GF-D8 (cell line): ENCODE data around the gene LDLRAD4.

ENCODE experiments used
- DNase-seq: peaks from one replicate; lab custom pipeline; 2025; lab: John Stamatoyannopoulos, UW

Gene LDLRAD4

DNA sequence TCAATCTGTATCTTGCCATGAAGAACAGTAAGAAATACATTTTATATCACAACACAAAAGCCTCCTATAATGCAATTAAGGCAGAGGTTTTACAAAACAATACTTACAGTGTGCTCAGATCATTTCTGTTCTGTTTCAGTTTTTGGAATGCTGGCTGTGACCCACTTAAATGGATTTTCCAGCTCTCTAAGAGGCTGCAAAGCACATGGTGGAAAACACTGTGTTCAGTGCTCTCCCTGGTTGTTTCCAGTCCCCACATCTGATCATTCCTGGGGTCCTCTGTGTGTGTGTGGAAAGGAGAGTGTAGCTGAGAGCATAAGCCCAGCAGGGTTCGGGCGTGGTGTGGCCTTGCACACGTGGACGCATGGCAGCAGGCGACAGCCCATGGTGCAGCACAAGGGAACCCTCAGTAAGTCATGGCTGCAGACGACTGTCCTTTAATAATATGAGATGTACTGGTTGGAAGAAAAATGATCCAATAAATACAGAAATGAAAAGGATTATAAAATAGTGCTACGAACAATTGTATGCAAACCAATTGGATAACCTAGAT is 412.2 kb downstream of the LDLRAD4 start:
- no peak for DNase-seq

DNA sequence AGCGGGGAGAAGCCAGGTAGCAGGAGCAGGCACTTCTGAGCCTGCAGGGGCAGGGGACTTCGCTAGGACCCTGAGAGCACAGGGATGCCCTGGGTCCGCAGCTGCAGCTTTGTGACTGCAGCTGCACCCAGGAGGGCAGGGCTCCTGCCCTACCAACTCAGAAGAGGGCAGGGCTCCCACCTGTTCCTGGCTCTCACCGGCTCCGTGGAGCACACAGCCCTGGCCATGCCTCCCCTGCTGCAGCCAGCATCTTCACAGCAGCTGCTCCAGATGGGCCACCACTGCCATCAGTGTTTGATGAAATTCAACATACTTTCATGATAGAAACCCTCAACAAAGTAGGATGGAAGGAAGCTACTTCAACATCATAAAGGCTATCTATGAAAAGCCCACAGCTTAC is 415.1 kb downstream of the LDLRAD4 start:
- DNase-seq, result no peak

DNA sequence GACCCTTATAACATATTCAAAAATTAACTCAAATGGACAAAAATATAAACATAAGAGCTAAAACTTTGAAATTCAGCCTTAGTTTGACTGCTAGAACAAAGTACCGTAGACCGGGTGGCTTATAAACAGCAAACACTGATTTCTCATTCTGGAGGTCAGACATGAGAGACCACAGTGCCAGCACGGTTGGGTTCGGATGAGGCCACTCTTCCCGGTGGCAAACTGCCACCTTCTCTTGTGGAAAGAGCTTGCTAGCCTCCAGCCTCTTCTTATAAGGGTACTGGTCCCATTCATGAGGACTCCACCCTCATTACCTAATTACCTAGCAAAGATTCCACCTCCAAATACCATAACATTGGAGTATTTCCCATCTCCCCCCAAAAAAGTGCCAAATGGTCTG is 416.5 kb downstream of the LDLRAD4 start:
- no peak for DNase-seq

- DNase-seq, result no peak
These were observed 420.4 kb downstream of the LDLRAD4 start for GRCh38 chr18:13638719-13639595.

DNA sequence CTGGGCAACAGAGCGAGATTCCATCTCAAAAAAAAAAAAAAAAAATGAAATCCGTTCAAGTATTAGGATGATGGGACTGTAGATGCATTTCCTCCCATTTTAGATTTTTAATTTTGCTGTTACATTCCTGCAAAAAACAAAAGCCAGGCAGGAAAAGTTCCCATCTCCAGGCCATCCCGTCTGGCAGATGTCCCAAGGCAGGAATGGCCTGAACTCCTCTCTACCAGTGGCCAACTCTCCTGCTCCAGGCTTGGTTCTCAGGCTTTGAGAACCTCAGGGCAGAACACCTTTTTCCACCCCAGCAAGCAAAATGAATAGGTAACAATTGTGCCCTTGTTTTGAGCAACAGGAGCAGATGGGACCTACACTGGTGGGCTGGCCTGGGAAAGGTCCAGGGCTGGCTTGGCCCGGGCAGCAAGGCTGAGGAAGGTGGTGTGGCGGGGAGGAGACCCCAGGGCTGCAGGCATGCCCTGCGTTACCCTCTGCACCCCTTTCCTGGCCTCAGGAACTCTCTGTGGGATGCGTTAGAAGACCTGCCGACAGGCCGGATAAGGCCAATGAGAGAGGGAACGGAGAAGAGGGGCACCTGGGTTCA is 421.8 kb downstream of the LDLRAD4 start:
- DNase-seq, result no peak

- no peak for DNase-seq
These were observed 423.2 kb downstream of the LDLRAD4 start for GRCh38 chr18:13641551-13642439.

DNA sequence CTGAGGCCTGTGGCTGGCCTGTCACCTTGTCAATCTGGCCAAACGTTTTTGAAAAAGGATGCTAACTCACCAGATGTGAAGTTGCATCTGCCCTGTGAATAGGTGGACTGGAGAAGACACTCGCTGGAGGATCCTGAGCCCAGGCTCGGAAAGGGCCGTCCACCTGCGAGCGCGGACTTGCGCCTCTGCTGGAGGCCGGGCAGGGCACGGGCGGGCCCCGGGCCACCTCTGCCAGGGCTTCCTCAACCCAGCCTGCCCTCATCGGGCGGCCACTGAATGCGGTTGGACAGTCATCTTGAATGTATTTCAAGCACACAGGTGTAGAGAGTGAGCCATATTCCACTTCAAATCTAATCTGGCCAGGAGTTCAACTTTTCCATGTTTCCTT is 423.9 kb downstream of the LDLRAD4 start:
- no peak for DNase-seq

GRCh38 chr18:13643261-13643751 is 424.7 kb downstream of the LDLRAD4 start:
- DNase-seq, result no peak

GRCh38 chr18:13645093-13645492 is 426.5 kb downstream of the LDLRAD4 start:
- no peak for DNase-seq

DNA sequence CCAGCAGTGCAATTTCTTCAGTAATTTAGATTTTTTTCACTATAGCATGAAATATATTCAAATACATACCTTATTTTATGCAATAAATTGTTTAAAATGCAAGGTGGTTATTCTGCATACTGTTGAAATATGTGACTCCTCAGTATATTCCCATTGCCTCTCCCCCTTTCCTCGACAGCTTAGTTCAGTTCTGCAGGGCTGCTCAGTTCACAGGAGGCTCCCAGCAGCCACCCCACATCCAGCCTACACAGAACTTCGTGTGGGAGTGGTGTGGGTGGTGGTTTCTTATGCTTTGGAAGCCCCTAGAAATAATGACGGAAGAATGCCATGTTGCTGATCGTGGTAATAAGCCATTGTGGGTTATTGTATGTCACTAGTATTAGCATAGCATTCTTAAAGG is 428.1 kb downstream of the LDLRAD4 start:
- no peak for DNase-seq

GRCh38 chr18:13647761-13648160 is 429.2 kb downstream of the LDLRAD4 start:
- DNase-seq, result no peak

DNA sequence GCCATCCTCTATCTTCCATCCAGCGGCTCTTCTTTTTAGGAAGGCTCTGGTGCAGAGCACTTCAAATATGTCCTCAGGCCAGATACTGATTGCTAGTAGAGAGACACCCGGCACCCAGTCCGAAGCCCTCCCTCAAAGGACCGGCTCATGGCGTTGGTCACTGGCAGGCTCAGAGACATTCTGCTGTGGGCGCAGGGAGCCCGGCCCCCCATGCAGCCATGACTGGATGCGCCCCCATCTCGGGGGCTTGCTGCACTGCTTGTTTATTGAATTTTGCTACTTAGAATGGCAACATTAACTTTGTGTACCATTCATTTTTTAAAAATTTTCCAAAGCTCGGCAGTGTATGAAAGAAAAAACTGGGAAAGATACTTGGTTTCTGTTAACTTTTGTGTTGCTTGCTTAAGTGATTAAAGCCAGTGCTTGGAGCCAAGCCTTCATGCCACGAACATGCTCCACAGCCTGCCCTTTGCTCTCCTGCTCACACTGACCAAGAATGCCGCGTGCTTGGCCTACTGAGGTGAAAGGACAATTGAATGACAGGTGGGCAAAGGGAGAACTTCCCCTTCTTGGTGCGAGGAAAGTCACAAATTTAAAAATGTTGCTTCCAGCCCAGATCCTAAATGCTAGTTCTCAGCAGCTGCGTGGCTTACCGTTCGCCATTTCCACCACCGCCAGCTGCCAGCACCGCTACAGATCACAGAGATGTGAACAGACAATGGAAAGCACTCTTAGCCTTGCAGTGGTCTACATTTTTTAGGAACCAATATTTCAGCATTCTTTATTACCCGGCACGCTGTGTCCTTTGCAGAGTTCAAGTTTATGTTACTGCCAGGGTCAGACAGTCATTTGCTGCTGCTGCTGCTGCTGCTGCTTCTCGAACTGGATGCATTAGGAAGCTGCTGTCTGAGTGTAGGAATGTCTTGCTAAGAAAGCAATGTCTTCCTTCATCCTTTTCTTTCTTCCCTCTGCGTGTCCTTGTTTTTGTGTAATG is 431.1 kb downstream of the LDLRAD4 start:
- no peak for DNase-seq

DNA sequence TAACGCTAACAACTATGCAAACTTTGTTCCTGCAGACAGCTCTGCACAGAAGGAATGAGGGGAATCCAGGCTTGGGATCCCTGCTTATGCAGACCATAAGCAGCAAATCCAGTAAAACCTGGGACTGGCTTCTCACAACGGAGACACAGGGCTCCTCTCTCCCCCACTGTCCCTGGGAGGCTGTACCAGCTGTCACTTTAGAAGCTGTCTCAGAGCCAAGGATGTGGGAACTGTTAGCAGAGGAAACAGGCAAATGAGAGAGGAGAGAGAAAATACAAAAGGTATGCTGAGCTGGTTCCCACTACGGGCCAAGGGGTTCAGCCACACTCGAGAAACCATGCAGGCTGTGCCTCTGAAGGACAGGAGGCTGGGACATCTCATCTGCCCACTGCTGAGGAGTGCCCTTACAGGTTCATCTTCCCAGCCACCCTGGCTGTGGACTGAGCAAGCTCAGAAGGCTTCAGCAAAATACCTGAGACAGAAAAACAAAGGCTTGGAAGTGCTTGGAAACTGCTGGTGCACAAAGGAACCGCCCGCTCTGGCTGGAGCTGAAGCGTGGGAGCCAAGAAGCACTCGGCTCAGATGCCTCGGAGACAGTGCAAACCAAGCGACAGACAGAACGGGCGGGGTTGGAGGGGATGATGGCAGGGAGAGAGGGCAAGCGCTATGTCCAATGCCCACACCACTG is 435.3 kb downstream of the LDLRAD4 start:
- no peak for DNase-seq

DNA sequence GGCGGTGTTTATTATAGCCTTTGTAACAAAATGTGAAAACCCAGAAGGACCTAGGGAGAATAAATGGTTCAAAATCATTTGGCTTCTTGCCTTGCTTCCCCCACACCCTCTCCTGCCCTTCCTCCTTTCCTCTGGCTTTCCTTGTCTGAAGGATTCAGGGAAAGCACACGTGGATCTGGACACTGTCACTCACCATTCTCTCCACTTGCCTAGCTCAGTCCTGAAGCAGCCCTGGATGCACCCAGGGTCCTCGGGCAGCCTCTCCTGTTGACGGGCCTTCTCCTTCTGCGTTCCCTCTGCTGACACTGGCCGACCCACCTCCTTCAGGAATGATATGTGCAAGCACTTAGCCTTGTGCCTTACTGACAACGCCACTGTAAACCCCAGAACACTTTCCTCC is 439.4 kb downstream of the LDLRAD4 start:
- no peak for DNase-seq

DNA sequence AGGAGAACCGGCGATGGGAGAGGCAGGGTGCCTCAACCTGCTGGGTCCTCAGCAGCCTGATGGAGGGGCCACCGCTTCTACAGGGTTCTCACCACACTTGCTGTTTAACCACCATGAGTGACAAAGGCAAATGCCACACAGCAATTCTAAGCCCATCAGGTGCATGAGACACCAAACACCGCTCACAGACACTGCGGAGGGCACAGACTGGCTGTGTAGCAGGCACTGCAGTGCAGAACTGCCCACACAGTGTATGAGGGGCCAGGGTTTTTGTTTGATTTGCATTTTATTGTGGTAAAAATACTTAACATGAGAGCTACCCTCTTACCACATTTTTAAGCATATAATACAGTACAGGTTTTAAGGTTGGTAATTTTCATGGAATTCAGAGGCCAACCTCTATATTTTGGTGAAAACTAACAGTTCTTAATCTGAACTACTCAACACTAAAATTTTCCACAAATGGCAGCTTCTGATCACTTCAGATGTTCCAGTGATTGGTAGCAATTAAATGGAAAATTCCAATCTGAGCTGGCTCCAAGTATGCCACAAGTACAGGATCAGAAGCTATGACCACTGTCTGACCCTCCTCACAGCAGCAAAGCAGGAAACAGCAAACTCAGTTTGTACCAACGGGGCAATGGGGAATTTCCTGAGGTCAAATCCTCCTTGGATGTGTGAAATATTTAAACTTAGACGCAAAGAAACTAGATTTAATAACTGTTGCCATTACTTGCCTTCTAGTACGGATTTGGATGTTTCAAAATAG is 440.1 kb downstream of the LDLRAD4 start:
- DNase-seq, result no peak

GRCh38 chr18:13660510-13660909 is 441.9 kb downstream of the LDLRAD4 start:
- DNase-seq, result no peak

DNA sequence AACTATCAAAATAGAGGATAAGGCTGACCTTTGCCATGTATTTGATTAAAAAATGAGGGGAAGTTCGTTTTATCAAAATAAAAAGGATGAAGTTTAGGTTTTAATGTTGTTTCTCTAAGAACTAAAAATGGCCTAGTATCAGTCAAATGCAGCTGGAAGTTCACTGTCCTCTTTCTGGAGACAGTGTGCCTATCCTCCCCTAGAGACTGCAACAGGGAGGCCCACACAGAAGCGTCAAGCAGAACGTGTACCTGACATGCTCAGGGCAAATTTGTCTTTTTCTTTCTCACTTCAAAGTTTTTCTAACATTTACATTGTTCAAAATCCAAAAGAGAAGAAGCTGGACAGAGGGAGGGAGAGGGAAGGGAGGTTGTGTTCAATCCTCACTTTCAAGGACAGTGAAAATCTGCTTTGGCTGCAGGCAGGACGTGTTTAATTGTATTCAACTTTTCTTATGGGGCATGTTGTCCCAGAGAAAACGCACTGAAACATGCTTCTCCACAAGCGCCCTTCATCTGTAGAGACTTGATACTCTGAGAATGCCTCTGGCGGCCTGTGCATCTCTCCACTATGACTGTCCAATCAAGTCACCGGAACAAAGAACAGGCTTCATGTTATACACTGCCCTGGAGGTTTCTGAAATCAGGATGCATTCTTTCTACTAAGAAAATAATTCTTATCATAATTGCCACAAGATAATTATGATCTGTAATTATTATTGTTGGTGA is 442.7 kb downstream of the LDLRAD4 start:
- no peak for DNase-seq

- no peak for DNase-seq
These were observed 443.3 kb downstream of the LDLRAD4 start for GRCh38 chr18:13661779-13662256.

DNA sequence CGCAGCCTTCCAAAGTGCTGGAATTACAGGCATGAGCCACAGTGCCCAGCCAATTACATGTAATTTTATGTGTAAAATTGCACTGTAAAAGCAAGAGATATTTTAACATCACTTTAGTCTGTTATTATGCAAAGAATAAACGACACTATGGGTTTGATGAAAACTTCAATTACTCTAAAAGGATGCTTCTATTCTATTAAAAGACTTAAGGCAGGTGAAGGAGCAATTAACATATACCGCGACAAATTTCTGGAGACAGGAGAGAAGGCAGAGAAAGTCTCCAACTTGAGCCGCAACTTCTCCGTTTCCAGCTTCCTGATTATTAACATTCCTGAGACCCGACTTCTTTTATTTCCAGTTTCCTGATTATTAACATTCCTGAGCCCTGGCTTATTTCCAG is 454.1 kb downstream of the LDLRAD4 start:
- DNase-seq, result no peak
